Renal cortex interstitium (tissue), 11 donors: ENCODE results near the gene FBLN2. TPM values are rescaled to one million over a fixed set of nuclear protein-coding genes. Genes with fewer than 3 reads are reported as not detected.

Source experiments
- DNase-seq, 11 donors: peaks; one replicate each; pipeline ENCODE4 v3.0.0-alpha.2; 2013; ENCODE audit warnings: low read depth in 9 of 11, low spot score in 4 of 11; ENCODE audit errors: extremely low read depth in 1 of 11
- polyA plus RNA-seq, 3 donors: library from polyadenylated mRNA; unstranded; fragments of 120-200 nt; gene quantifications; one replicate each; pipeline ENCODE4 v1.2.1, GENCODE V29; 2013; ENCODE audit not compliant: insufficient read length in 3 of 3

FBLN2 gene
- polyA plus RNA-seq, 3 donors = 20.0 to 33.8 (median 23.2) TPM

DNA sequence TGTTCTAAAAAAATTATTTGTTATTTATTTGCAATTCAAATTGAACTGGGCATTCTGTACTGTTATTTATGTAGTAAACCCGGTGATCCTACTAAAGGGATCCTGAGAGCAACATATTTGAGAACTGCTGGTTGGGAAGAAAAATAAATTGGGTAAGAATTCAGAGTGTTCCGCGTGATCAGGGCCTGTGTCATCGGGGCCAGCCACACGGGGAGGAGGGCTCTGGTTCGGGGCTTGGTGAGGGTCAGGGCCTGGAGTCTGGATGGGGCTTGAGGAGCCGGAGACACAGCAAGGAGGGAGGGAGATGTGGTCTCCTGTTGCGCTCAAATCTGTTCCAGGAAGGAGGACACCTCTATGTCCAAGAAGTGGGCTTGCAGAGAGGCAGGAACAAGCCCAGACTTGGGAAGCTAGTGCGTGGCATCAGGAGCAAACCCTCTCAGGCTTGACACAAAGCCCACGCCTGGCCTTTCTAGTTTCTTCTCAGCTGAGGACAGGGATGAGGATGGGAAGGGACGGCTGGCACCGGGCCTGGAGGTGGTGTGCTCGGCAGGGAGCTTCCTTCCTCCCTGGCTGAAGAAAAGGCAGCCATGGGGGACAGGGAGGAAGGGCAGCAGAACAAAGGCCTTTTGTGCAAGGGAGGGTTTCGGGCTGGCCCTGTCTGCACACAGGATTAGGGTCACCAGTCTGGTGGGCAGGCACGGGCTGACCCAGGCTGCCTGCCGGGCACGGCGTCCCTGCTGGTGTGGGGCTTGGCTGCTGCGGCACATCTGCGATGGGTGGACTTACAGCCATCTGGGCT, 22.9 kb upstream of the FBLN2 start:
- DNase-seq = no peak

DNA sequence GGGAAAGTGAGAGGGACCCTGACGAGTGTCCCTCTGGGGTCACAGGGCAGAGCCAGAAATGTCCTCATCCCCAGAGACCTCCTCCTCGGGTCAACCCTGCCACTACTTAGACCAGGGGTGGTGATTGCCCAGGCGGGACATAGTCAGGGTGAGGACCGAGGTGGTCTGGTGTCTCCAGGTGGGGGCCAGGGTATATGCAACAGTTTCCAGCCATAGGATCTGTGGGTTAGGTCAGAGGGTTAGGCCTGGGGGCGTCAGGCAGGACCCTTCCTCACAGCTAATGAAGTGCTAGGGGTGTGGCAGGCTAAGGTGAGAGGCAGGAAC, 22.3 kb upstream of the FBLN2 start:
- no peak for DNase-seq

DNA sequence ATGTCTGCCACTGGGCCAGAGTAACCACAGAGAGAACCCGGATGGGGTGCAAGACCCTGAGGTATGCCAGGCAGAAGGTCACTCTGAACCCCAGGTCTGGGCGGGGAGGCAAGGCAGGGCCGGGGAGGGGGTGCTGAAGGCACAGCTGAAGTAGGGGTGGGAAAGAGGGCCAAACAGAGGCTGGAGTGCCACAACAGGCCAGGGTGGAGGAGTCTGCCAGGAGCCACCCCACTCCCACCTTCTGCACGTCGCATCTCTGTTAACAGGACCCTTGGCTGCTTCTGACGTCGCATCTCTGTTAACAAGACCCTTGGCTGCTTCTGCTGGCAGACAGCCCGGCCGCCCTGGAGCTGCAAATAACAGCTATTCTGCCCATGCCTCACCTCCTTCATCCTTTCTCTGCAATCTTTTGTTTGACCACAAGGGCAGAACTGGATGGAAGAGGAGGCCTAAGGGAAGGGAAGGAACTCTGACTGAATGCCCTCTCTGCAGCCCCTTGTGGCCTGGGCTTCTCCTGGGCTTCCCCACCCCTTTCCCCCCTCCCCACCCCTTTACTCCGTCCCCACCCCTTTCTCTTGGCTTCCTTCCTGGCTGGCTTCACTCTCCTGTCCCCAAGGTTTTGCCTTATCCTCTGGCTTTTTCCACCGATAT, 20.6 kb upstream of the FBLN2 start:
- DNase-seq = no peak

- no peak for DNase-seq
Observed at GRCh38 chr3:13529196-13530112, 19.5 kb upstream of the FBLN2 start.

GRCh38 chr3:13530241-13531009, 18.5 kb upstream of the FBLN2 start:
- no peak for DNase-seq

GRCh38 chr3:13532085-13532484, 16.8 kb upstream of the FBLN2 start:
- no peak for DNase-seq

DNA sequence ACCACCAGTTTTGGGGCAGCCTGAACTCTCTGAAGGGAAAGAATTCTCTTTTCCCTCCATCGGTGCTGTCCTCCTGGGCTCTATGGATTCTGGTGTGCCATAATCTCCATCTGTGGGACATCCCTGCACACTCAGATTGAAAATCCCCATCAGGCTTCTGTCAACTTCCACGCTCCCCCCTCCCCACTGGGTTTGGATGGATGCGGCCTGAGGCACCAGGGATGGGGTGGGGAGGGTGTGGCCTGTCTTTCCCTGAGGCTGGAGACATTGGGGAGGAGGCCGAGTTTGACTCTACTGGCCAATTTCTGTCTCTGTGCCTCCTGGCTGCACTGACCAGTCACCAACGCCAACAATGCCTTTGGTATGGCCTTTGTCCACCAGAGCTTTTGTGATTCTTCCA, 16.3 kb upstream of the FBLN2 start:
- no peak for DNase-seq

DNA sequence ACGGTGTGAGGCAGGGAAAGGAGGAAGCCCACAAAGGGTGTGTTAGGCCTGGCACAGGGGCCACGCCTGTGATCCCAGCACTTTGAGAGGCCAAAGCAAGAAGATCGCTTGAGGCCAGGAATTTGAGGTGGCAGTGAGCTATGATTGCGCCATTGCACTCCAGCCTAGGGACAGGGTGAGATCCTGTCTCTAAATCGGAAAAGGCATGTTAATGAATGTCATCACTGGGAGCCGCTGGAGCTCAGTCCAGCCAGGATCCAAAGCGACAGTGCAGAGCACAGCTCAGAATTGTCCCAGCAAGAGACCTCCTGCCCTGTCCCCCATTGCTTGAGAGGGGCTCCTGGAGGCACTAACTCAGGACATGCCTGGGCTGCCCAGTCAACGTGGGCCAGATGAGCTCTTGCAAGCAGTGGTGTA, 15.0 kb upstream of the FBLN2 start:
- DNase-seq = no peak

GRCh38 chr3:13535526-13535875, 13.4 kb upstream of the FBLN2 start:
- no peak for DNase-seq

- DNase-seq = no peak
Observed at GRCh38 chr3:13535905-13536304, 13.0 kb upstream of the FBLN2 start.

DNA sequence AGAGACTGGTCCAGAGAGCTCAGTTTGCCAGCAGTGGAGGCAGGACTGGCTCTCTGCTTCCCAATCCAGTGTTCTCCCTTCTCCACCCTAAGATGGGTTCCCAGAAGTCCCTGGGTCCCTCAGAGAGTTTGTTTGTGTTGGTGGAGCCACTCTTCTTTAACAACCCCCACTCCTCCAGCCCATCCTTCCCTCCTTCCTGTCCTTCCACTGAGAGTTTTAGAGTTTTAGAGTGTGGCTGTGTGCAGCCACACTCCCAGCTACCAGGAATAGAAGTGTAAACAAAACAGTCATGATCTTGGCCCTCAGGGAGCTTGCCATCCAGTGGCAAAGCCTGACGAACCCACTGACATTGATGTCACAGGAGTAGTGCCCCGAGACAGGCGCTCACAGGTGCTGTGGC, 12.5 kb upstream of the FBLN2 start:
- no peak for DNase-seq

DNA sequence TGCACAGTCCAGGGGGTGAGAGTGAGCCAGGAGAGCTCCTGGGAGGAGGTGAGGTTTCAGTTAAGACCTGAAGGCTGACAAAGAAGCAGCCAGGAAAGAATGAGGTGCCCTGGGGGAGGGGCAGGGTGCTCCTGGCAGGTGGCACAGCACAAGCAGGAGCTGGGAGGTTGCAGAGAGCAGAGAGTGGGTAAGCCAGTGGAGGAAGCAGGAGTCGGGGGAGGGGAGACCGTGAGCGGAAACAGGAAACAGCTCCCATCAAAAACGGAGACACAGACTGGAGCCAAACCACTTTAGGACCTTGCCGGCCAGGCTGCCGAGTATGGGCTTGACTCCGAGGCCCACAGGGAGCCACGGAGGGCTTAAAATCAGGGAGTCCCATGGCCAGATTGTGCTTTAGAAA, 12.1 kb upstream of the FBLN2 start:
- DNase-seq = no peak

DNA sequence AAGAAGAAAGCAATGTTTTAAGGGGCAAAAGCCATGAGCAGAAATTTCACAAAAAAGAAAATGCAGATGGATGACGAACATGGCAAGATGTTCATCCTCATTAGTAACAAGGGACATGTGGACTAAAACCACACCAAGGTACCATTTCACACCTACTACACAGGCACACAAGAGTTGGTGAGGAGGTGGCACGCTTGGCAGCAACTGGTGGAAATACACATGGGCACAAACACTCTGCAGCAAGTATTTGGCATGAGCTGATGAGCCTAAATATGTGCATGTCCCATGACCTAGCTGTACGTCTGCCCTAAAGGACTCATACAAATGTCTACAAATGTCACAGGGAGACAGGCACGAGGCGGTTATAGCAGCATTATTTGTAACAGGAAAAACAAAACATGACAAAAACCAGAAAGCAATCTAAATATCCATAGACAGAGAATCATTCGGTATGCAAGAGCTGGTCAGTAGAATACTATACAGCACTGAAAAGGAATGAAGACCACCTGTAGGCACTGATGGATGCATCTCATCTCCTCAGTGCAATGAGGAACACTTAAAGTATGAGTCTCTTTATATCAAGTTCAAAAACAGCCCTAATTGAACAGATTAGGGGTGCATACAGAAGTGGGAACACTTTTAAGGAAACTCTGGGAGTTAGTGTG, 11.5 kb upstream of the FBLN2 start:
- no peak for DNase-seq

DNA sequence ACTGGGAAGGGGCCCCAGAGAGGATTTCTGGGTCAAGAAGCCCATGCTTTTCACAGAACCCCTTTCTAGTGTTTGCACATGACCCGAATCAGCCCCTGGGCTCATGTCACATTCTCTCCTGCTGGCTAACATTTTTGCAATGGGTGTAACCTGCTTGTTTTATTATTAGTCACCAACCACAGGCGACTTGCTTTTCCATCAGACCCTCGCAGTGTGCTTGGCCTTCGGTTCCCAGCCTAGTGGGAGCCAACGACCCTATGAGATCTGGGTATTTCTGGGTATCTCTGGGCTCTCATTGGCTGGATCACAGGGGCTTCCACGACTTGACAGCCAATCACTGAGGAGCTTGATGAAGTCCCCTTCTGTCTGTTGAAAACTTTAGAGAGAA, 11.0 kb upstream of the FBLN2 start:
- no peak for DNase-seq

GRCh38 chr3:13538520-13539291, 10.2 kb upstream of the FBLN2 start:
- no peak for DNase-seq

DNA sequence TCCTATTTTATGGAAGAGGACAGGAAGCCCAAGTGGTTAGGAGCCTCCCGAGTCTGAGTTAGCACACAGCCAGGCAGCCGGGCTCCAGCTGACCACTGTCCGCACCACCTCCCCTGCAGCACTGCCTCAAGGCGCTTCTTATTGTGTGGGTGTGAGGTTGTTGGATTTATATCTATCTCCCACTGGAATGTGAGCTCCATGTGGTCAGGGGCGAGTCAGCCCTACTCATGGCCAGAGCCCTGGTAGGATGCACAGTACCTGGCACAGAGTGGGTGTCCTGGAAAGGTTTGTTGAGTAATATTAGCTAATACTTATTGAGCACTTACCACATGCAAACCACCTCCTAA, 9.7 kb upstream of the FBLN2 start:
- no peak for DNase-seq

GRCh38 chr3:13539671-13540070, 9.3 kb upstream of the FBLN2 start:
- no peak for DNase-seq

- no peak for DNase-seq
Observed at GRCh38 chr3:13540297-13540995, 8.5 kb upstream of the FBLN2 start.
